Activated T-helper 9 cell treated with anti-CD3 and anti-CD28 coated beads, Interleukin-2, amount 50 U/mL, for 16 hours (primary cell): Measurements from ENCODE around the gene PIAS4.

Experiments
- DNase-seq: peaks from one replicate; pipeline ENCODE4 v3.0.0-alpha.2; 2020; ENCODE audit warnings: low read depth

Gene PIAS4

DNA sequence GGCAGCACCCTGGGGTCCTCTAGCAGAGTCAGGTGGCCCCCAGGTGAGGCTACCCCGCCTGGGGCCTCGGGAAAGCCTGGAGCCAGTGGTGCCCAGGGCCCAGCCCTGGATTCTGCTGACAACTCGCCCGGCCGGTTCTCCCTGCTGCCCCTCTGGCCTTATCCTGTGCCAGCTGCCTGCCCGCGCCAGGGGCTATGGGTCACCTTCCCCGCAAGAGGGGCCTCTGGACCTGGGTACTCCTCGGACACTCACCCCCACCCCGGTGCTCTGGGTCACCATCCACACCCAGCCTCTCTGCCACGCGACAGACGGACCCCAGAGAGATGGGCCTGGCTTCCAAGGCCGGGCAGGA is 35.2 kb downstream of the PIAS4 start:
- no peak for DNase-seq

- DNase-seq: no peak
Measured at GRCh38 chr19:4043401-4043800, 35.9 kb downstream of the PIAS4 start.

- DNase-seq: no peak
Measured at GRCh38 chr19:4043966-4044715, 36.6 kb downstream of the PIAS4 start.

- no peak for DNase-seq
Measured at GRCh38 chr19:4044990-4045465, 37.5 kb downstream of the PIAS4 start.

DNA sequence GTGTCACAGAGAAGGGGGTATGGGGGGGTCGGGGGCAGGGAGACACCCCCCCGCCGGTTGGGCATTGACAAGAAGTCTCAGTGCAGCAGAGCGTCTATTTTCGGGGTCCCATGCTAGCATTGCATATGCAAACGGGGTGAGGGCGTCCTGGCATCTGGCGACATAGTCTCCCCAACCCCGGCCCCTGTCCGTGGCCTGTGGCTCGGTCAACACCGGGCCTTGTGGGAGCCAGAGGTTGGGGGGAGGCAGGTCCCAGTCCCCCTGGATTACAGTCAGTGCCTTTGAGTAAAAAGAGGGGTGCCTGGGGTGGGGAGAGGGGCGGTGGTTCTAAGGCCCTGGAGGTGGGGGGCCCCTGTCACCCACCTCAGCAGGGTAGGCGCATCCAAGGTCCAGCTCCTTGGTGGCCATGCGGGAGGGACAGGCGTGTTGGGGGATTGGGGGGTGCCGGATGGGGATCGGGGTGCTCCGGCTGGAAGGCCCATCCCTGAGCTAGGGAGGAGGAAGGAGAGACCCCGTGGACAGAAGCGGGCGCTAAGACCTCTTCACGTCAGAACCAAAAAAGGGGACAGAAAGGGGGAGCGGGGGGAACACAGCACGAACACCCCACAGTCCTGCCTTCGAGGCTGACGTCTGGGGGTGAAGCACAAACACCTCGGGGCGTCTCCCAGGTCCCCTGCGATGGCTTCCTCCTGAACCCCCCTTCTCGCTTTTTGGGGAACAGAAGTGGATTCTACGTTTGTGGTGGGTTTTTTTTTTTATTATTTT is 38.2 kb downstream of the PIAS4 start:
- DNase-seq: no peak

GRCh38 chr19:4046362-4046691 is 38.8 kb downstream of the PIAS4 start:
- DNase-seq: no peak

- no peak for DNase-seq
Measured at GRCh38 chr19:4046946-4047683, 39.6 kb downstream of the PIAS4 start.

DNA sequence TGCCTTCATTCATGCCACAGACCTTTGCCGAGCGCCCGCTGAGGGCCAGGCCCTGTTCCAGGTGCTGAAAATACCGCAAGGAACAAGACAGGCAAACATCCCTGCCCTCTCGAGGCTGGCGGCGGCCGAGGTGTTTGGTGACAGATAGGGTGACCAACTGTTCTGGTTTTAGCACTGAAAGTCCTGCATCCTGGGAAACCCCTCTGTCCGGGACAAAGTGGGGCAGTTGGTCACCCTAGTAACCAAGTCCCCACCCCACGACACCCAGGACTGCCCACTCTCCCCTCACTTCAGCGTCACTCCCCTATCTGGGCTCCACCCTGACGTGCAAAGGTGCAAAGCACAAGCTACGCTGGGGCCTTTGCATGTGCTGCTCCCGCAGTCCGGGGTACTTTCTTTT is 41.9 kb downstream of the PIAS4 start:
- no peak for DNase-seq

GRCh38 chr19:4051175-4052101 is 43.9 kb downstream of the PIAS4 start:
- DNase-seq: no peak

- no peak for DNase-seq
Measured at GRCh38 chr19:4052114-4052992, 44.8 kb downstream of the PIAS4 start.

GRCh38 chr19:4052993-4053422 is 45.5 kb downstream of the PIAS4 start:
- DNase-seq: no peak

- DNase-seq: no peak
Measured at GRCh38 chr19:4053423-4054324, 46.1 kb downstream of the PIAS4 start.

GRCh38 chr19:4054441-4055208 is 47.1 kb downstream of the PIAS4 start:
- no peak for DNase-seq

- no peak for DNase-seq
Measured at GRCh38 chr19:4055209-4055552, 47.6 kb downstream of the PIAS4 start.

DNA sequence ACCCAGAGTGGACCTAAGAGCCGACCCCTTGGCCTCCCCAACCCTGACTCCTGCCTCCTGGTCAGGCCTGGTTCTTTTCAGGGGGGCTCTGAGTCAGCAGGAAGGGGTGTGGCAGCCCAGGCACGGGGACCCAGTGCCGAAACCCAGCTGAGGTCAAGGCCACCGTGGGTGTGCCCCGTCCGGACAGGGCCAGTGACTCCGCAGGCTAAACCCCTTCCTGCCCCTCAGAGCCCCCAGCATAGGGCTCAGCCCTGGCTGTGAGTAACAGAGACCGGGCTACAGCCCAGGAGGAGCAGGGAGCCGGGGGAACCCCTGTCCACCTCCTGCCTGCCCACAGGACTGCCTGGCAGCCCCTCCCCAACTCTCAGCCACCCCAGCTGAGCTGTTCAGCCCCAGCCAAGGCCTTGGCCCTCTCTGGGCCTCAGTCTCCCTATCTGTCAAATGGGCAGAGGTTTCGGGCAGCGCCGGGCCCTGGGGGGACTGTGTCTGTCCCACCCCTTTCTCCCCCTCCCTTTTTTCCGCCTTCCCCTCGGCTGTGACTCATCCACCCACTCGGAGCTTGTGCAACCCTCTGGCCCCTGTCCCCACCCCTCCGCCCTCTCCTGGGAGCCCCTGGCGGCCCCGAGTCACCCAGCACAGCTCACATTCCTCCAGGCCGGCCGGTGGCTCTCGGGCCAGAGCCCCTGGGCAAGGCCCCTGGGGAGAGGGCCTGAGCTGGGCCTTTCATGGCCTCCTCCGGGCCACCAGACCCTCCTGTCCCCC is 50.6 kb downstream of the PIAS4 start:
- peak; percentile 59 for DNase-seq

GRCh38 chr19:4058693-4059452 is 51.3 kb downstream of the PIAS4 start:
- DNase-seq: no peak

DNA sequence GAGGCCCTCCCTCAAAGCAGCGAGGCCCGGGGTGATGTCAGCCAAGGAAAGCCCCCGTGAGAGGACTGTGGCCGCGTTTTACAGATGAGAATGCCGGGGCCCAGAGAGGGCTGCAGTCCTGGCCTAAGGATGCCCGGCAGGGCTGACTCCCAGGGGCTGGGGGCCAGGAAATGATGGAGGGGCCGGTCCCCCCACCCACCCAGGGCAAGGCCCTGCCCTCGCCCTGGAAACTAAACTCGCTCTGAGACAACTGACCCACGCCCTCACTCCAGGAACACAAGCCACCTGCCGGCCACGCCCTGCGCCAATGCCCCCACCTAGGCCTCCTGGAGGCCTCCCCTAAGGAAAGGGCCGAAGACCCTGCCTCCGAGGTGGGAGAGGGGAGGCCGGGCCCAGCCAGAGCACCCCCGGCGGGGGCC is 51.9 kb downstream of the PIAS4 start:
- DNase-seq: no peak
